GM19324 (cell line): ENCODE data around the gene TVP23C.
A peak's percentile ranks its signal among the peaks of the same experiment; 100 is the strongest.
"Not testable (repeated sequence)": the region's sequence is repeated elsewhere in the genome, so short reads cannot be mapped to it uniquely, and the experiment has no call there.

Experiments used
- ATAC-seq: cut with Tn5 transposase; IDR thresholded peaks from one replicate; pipeline ENCODE4 v1.9.1; 2021; ENCODE audit warnings: mild to moderate bottlenecking, moderate library complexity; ENCODE audit not compliant: unreplicated experiment, low FRiP score

TVP23C gene

GRCh38 chr17:15533122-15533521, 30.2 kb downstream of the TVP23C start:
- not testable (repeated sequence) for ATAC-seq

GRCh38 chr17:15526292-15527218, 36.7 kb downstream of the TVP23C start:
- ATAC-seq = not testable (repeated sequence)

GRCh38 chr17:15524990-15525985, 38.0 kb downstream of the TVP23C start:
- ATAC-seq = not testable (repeated sequence)

- ATAC-seq = no peak
Measured at GRCh38 chr17:15516150-15516549, 47.1 kb downstream of the TVP23C start.

- no peak for ATAC-seq
Measured at GRCh38 chr17:15514469-15514868, 48.8 kb downstream of the TVP23C start.

GRCh38 chr17:15513856-15514459, 49.3 kb downstream of the TVP23C start:
- ATAC-seq = no peak

- no peak for ATAC-seq
Measured at GRCh38 chr17:15513058-15513791, 50.1 kb downstream of the TVP23C start.

GRCh38 chr17:15512071-15512709, 51.1 kb downstream of the TVP23C start:
- no peak for ATAC-seq

- no peak for ATAC-seq
Measured at GRCh38 chr17:15511142-15511541, 52.1 kb downstream of the TVP23C start.

- no peak for ATAC-seq
Measured at GRCh38 chr17:15510361-15510760, 52.9 kb downstream of the TVP23C start.

GRCh38 chr17:15509095-15509494, 54.2 kb downstream of the TVP23C start:
- ATAC-seq = no peak

GRCh38 chr17:15508466-15508865, 54.8 kb downstream of the TVP23C start:
- no peak for ATAC-seq

GRCh38 chr17:15507896-15508295, 55.4 kb downstream of the TVP23C start:
- no peak for ATAC-seq

GRCh38 chr17:15507001-15507400, 56.3 kb downstream of the TVP23C start:
- no peak for ATAC-seq

GRCh38 chr17:15505708-15506107, 57.6 kb downstream of the TVP23C start:
- ATAC-seq = not testable (repeated sequence)

- no peak for ATAC-seq
Measured at GRCh38 chr17:15503731-15504130, 59.6 kb downstream of the TVP23C start.

GRCh38 chr17:15502369-15503112, 60.7 kb downstream of the TVP23C start:
- peak; percentile 76 for ATAC-seq

- no peak for ATAC-seq
Measured at GRCh38 chr17:15501793-15502192, 61.5 kb downstream of the TVP23C start.

- no peak for ATAC-seq
Measured at GRCh38 chr17:15501282-15501681, 62.0 kb downstream of the TVP23C start.
